ENCODE measurements around the gene LARP1B. TPM values are rescaled to one million over a fixed set of nuclear protein-coding genes. Genes with fewer than 3 reads are reported as not detected.

Gene LARP1B
- total and polyA plus RNA-seq, 9 of the 15 experiments (the other 6 are each of a cell fraction or from before 2014, with no cell fraction given) = 19.2 to 59.7 (median 37.9) TPM

GRCh38 chr4:128123036-128123435 is 61.9 kb downstream of the LARP1B start (continued):
- TF ChIP-seq, protein P1, sequence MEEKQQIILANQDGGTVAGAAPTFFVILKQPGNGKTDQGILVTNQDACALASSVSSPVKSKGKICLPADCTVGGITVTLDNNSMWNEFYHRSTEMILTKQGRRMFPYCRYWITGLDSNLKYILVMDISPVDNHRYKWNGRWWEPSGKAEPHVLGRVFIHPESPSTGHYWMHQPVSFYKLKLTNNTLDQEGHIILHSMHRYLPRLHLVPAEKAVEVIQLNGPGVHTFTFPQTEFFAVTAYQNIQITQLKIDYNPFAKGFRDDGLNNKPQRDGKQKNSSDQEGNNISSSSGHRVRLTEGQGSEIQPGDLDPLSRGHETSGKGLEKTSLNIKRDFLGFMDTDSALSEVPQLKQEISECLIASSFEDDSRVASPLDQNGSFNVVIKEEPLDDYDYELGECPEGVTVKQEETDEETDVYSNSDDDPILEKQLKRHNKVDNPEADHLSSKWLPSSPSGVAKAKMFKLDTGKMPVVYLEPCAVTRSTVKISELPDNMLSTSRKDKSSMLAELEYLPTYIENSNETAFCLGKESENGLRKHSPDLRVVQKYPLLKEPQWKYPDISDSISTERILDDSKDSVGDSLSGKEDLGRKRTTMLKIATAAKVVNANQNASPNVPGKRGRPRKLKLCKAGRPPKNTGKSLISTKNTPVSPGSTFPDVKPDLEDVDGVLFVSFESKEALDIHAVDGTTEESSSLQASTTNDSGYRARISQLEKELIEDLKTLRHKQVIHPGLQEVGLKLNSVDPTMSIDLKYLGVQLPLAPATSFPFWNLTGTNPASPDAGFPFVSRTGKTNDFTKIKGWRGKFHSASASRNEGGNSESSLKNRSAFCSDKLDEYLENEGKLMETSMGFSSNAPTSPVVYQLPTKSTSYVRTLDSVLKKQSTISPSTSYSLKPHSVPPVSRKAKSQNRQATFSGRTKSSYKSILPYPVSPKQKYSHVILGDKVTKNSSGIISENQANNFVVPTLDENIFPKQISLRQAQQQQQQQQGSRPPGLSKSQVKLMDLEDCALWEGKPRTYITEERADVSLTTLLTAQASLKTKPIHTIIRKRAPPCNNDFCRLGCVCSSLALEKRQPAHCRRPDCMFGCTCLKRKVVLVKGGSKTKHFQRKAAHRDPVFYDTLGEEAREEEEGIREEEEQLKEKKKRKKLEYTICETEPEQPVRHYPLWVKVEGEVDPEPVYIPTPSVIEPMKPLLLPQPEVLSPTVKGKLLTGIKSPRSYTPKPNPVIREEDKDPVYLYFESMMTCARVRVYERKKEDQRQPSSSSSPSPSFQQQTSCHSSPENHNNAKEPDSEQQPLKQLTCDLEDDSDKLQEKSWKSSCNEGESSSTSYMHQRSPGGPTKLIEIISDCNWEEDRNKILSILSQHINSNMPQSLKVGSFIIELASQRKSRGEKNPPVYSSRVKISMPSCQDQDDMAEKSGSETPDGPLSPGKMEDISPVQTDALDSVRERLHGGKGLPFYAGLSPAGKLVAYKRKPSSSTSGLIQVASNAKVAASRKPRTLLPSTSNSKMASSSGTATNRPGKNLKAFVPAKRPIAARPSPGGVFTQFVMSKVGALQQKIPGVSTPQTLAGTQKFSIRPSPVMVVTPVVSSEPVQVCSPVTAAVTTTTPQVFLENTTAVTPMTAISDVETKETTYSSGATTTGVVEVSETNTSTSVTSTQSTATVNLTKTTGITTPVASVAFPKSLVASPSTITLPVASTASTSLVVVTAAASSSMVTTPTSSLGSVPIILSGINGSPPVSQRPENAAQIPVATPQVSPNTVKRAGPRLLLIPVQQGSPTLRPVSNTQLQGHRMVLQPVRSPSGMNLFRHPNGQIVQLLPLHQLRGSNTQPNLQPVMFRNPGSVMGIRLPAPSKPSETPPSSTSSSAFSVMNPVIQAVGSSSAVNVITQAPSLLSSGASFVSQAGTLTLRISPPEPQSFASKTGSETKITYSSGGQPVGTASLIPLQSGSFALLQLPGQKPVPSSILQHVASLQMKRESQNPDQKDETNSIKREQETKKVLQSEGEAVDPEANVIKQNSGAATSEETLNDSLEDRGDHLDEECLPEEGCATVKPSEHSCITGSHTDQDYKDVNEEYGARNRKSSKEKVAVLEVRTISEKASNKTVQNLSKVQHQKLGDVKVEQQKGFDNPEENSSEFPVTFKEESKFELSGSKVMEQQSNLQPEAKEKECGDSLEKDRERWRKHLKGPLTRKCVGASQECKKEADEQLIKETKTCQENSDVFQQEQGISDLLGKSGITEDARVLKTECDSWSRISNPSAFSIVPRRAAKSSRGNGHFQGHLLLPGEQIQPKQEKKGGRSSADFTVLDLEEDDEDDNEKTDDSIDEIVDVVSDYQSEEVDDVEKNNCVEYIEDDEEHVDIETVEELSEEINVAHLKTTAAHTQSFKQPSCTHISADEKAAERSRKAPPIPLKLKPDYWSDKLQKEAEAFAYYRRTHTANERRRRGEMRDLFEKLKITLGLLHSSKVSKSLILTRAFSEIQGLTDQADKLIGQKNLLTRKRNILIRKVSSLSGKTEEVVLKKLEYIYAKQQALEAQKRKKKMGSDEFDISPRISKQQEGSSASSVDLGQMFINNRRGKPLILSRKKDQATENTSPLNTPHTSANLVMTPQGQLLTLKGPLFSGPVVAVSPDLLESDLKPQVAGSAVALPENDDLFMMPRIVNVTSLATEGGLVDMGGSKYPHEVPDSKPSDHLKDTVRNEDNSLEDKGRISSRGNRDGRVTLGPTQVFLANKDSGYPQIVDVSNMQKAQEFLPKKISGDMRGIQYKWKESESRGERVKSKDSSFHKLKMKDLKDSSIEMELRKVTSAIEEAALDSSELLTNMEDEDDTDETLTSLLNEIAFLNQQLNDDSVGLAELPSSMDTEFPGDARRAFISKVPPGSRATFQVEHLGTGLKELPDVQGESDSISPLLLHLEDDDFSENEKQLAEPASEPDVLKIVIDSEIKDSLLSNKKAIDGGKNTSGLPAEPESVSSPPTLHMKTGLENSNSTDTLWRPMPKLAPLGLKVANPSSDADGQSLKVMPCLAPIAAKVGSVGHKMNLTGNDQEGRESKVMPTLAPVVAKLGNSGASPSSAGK (IDR thresholded peaks at IDR 0.05) = no peak
- TF ChIP-seq ZNF780A (CRISPR knock-in tag; IDR thresholded peaks at IDR 0.05) (no peak), ZNF263 (CRISPR knock-in tag; IDR thresholded peaks at IDR 0.05; ENCODE audit: borderline replicate concordance) (no peak)
